NB4 (cell line): ENCODE data around the gene STAG2.

Experiments used
- DNase-seq: peaks from one replicate; pipeline ENCODE4 v3.0.0; 2010; ENCODE audit warnings: low read depth
- H3K4me3 ChIP-seq: one replicate; pipeline ENCODE4 v1.5.1; 2011; ENCODE audit warnings: mild to moderate bottlenecking, low read depth, low read length, moderate library complexity
- MAX ChIP-seq: IDR thresholded peaks from 2 replicates; pipeline ENCODE4 v1.6.1; 2011; ENCODE audit warnings: low read depth, low read length
- MYC ChIP-seq: IDR thresholded peaks from 2 replicates; pipeline ENCODE4 v1.6.1; 2011; ENCODE audit warnings: low read depth, low read length
- POLR2A ChIP-seq: IDR thresholded peaks from 2 replicates; pipeline ENCODE4 v1.6.1; 2011; ENCODE audit warnings: mild to moderate bottlenecking; ENCODE audit not compliant: insufficient read length; ENCODE audit errors: extremely low read depth
- TF ChIP-seq, protein P1 (sequence below): IDR thresholded peaks from one replicate; pipeline ENCODE4 v1.5.1; 2012; ENCODE audit warnings: low read depth, low read length

STAG2 gene

GRCh38 chrX:123967497-123967896 is 6.0 kb downstream of the STAG2 start:
- H3K4me3 ChIP-seq = no peak overlapping the region
- no peak for TF ChIP-seq POLR2A
- TF ChIP-seq, protein P1, sequence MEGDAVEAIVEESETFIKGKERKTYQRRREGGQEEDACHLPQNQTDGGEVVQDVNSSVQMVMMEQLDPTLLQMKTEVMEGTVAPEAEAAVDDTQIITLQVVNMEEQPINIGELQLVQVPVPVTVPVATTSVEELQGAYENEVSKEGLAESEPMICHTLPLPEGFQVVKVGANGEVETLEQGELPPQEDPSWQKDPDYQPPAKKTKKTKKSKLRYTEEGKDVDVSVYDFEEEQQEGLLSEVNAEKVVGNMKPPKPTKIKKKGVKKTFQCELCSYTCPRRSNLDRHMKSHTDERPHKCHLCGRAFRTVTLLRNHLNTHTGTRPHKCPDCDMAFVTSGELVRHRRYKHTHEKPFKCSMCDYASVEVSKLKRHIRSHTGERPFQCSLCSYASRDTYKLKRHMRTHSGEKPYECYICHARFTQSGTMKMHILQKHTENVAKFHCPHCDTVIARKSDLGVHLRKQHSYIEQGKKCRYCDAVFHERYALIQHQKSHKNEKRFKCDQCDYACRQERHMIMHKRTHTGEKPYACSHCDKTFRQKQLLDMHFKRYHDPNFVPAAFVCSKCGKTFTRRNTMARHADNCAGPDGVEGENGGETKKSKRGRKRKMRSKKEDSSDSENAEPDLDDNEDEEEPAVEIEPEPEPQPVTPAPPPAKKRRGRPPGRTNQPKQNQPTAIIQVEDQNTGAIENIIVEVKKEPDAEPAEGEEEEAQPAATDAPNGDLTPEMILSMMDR = no peak
- no peak for TF ChIP-seq MAX
- no peak for TF ChIP-seq MYC
- no peak for DNase-seq

DNA sequence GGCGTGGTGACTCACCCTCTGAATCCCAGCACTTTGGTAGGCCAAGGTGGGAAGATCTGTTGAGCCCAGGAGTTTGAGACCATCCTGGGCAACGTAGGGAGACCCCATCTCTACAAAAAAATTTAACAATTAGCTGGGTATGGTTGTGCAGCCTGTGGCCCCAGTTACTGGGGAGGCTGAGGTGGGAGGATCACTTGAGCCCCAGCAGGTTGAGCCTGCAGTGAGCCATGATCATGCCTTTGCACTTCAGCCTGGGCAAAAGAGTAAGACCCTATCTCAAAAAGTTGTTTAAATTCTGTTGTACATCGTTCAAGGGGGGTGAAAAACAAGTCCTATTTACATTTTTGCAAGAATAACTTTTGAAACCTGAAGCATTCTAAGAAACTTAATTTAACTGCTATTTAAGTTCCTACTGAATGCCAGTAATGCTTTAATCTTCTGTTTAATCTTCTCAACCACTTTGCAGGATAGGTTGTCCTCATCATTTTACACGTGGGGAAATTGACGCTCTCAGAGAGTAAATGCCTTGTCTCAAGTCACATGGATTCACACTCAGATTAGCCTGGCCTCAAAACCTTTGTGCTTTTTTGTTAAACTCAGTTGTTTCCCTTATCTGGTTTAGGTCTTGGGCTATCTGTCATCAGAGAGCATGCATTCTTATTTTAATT is 7.0 kb downstream of the STAG2 start:
- DNase-seq = no peak
- no peak overlapping the region for H3K4me3 ChIP-seq
- TF ChIP-seq MAX = no peak
- TF ChIP-seq POLR2A = no peak
- TF ChIP-seq, protein P1 = no peak
- no peak for TF ChIP-seq MYC

GRCh38 chrX:123971982-123972381 is 10.5 kb downstream of the STAG2 start:
- H3K4me3 ChIP-seq = no peak overlapping the region
- TF ChIP-seq MAX (no peak), POLR2A (no peak), MYC (no peak)
- TF ChIP-seq, protein P1 = no peak
- peak; percentile 13 for DNase-seq

DNA sequence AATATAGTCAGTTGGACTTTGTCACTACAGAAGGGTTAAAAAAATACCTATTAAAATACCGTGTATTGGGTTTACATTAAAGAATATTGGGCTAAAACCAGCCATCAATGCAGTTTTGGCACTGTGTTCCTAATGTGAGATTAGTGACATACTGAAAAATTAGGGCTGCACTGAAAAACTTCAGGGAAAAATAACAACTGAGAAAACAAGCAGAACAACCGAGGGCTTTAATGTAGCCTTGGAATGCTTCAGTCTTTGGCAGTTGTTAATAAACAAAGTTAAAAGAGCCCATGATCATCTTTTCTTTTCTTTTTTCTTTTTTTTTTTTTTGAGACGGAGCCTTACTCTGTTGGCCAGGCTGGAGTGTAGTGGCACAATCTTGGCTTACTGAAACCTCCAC is 12.4 kb downstream of the STAG2 start:
- TF ChIP-seq POLR2A (no peak), MAX (no peak), MYC (no peak)
- TF ChIP-seq, protein P1 = no peak
- no peak for DNase-seq

DNA sequence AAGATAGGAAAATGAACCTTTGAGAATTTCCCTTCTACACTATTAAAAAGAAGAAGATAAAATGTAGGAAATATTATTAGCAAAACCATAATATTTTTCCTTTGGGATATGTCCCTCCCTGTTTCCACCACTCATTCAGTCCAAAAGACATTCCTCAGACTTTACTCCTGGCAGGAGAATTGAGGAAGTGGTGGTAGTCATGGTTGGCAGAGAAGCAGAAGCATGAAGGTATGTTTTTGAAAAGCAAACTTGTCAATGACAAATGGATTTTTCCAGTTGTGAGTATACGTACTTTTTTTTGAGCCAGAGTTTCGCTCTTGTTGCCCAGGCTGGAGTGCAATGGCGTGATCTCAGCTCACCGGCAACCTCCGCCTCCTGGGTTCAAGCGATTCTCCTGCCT is 13.7 kb downstream of the STAG2 start:
- peak; percentile 18 for DNase-seq
- H3K4me3 ChIP-seq = no peak overlapping the region
- no peak for TF ChIP-seq MYC
- TF ChIP-seq POLR2A = no peak
- TF ChIP-seq, protein P1 = no peak
- no peak for TF ChIP-seq MAX

More for the DNA sequence above, 12.4 kb downstream of the STAG2 start:
- H3K4me3 ChIP-seq = no peak overlapping the region
